HG03571 (cell line): ENCODE measurements around the gene RASSF4.
A peak's percentile ranks its signal among the peaks of the same experiment; 100 is the strongest.

Experiments used
- ATAC-seq: cut with Tn5 transposase; IDR thresholded peaks from one replicate; pipeline ENCODE4 v1.9.1; 2021; ENCODE audit not compliant: unreplicated experiment

RASSF4 gene

DNA sequence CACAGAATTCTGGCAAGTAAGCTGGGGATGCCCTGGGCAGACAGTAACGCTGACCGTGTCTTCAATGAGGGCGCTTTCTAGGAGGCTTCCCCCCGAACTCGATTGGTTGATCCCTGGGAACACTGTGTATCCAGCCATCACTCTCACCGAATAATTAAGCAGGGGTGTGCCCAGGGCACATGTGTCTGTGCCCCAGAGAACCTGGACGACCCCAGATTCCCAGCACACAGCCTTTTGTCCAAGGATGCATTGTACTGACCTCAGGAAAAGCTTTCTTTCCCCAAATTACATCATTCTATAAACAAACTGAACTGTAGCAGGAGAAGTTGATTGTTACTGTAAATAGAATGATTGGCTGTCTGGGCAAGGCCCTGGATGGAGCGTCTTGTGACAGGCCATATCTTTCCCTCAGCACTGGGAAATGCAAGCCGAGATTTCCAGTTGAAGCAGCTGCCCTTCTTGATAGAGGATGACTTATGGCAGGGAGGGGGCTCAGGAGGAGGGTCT is 25.6 kb downstream of the RASSF4 start:
- ATAC-seq, result no peak

DNA sequence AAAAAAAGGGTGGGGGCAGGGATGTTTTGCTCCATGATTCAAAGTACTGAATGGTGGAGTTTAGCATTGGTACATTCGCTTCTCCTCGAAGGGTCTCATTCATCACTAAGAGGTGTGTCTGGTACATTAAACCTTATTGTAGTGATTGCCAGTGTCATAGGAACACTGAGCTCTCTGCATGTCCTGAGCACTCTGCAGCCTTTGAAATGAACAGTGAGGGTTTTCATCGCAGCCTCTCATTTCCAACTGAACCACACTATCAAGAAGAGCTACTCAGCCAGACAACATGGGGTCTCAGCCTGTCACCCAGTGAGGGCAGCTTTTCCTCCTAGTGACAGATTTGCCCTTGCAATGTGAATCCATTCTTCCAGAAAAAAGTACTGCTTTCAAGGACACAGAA is 26.6 kb downstream of the RASSF4 start:
- no peak for ATAC-seq

DNA sequence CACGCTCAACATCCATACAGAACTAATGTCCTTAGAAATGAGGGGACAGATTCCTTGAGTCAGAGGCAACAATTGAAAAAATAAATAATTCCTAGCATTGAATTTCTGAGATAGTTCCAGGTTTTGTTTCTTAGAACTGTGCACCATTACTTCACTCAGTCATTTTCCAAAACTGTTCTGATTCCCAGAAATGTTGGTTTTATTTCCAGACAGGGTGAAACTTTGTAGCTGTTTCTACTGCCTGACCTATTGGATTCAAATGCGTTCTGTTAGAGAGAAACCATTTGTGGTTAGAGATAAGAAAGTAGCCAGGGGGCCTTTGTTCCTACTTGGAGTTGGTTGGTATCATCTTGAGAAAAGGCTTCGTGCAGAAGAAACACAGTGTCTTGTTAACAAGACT is 27.1 kb downstream of the RASSF4 start:
- no peak for ATAC-seq

DNA sequence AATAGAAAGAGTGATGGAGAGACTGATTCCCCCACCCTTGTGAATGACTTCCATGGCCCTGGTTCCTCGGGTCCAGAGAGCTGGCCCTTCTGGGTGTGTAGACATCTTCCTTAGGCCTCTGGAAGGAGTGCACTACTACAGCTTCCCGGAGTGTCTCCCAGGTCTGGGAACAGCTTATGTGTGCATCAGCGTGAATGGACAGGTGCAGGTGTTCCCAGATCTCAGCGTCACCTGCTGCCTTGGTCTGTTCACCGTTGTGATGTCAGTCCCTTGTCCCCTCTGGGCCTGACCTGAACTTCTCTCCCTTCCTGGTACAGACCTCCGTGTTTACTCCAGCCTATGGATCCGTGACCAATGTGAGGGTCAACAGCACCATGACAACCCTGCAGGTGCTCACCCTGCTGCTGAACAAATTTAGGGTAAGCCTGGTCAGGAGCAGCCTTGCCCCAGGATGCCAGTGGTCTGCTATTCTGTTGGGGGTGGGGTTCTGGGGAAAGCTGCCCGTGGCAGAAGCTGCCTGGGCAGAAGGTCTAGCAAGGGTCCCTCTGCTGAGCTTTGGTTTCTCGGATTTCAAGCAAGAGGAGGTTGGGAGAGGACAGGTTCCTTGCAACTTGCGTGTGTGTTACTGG is 29.5 kb downstream of the RASSF4 start:
- ATAC-seq, result no peak

DNA sequence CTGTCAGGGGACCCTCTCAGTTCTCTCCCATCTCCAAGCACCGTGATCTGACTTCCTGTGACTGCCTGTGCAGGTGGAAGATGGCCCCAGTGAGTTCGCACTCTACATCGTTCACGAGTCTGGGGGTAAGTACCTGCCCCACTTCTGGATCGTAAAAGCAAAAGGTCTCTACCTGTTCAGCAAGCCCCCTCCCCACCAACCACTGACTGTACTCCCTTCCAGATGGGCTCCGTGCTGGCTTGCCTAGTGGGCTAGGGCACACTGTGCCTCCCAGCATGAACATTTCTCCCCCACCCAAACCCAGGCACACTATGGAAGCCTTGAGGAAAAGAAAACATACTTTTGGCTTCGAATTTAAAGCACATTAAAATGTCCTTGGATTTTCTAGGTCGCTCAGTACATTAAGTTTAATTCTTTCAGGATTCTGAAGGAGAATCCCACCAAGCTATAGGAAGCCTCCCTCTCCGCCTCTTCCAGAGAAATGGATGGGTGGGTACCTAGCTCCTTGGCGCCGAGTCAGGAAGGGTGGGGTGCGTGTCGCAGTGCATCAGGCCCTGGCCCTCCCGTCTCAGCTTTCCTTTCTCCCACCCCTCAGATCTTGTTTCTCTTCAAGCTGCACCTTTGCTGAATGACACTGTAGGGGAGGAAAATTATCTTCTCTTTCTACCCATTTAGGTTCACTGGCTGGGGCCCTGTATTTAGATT is 30.1 kb downstream of the RASSF4 start:
- no peak for ATAC-seq

DNA sequence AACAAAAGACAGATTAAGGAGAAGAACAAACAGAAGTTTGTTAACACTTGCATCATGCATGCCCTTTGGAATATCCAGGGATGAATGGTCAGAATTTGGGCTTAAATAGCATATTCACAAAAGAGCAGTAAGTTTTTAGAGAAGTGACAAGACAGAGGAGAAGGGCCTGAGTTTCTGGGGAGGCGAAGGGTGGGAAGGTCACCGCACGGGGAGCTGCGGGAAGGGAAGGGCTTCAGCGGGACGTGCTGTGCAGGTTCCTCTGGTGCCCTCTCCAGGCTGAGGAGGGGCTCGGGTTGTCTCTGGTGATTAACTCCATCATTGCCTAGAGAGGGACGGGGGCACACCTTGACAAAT is 30.7 kb downstream of the RASSF4 start:
- ATAC-seq, result no peak

DNA sequence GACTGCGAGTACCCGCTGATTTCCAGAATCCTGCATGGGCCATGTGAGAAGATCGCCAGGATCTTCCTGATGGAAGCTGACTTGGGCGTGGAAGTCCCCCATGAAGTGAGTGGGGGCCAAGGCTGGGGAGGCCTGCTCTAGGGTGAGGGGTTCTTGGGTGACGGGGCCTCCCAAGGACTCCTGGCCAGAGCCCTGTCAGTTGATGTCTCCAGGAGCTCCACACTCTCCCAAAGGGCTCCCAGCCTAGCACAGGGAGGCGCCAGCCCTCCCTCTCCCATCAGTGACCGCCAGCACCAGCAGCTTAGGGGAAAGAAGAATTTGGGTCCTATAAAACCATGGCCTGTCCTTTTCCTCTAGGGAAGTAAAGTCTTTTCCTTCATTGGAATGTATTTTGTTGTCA is 31.4 kb downstream of the RASSF4 start:
- no peak for ATAC-seq

DNA sequence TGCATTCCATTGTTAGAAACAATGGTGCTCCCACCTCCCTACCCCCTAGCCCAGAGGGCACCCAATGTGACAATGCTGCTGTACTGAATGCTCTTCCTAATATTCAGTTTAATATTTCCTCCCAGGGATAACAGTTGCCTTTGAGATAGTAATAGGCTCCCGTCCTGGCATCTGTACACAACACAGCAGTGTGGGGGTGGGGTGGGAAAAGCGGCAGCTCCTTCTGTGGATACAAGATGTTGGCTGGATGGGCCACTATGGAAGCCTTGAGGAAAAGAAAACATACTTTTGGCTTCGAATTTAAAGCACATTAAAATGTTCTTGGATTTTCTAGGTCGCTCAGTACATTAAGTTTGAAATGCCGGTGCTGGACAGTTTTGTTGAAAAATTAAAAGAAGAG is 32.0 kb downstream of the RASSF4 start:
- ATAC-seq, result no peak

DNA sequence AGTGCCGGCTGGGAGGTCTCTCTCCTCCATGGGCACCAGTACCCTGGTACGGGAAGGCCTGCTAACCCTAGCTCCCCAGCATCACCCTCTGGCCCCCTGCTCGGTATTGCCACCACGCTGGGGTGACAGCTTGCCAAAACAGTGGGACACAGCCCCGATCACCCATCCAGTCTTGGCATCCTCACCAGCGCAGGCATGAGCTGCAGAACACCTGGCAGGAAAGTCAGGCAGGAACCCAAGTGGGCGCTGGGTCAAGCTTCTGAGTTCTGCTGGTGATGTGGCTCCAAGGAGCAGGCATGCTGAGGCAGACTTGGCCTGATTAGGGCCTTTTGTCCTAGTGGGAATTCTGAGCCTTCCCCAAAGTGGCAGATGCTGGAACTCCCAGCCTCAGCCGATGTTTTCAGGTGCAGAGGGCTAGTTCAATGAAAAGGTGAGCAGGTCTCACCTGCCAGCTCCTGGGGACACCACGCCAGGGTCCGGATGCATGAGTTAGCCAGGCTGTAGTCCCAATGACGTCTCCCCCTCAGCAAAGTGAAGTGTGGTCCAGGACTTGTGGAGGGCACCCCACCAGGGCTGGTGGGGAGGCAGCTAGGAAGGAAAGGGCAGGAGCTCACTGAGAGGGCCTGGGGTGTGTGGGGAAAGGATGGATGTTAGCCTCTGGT is 32.6 kb downstream of the RASSF4 start:
- no peak for ATAC-seq

DNA sequence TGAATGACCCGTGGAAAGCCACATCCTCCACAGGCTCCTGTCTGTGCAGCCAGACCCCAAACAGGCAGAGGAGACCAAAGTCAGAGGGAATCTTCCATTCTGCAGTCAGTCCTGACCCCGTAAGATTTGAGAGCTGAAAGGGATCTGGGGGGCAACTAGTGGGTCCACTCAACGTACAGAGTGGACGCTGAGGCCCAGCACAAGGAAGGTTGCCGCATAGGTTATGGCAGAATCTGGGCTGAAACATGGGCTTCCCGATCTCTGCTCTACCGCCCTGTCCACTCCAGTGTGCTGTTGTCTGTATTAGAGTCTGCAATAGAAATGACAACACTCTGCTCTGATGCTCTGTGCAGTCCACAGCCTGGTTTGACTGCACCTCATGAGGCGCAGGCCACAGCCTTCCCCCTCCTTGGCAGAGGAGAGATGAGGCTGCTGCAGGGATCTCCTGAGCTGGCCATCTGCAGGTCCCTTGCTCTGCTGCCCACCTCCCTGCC is 33.2 kb downstream of the RASSF4 start:
- ATAC-seq, result no peak

DNA sequence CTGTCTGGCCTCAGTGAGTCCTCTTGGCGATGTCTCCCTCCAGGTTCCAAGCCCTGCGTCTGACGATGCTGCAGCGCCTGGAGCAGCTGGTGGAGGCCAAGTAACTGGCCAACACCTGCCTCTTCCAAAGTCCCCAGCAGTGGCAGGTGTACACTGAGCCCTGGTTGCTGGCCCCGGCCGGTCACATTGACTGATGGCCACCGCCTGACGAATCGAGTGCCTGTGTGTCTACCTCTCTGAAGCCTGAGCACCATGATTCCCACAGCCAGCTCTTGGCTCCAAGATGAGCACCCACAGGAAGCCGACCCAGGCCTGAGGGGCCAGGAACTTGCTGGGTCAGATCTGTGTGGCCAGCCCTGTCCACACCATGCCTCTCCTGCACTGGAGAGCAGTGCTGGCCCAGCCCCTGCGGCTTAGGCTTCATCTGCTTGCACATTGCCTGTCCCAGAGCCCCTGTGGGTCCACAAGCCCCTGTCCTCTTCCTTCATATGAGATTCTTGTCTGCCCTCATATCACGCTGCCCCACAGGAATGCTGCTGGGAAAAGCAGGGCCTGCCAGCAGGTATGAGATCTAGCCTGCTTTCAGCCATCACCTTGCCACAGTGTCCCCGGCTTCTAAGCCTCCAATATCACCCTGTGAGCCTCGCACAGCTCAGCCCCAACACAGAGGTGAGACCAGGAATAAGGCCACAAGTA is 33.8 kb downstream of the RASSF4 start:
- no peak for ATAC-seq

DNA sequence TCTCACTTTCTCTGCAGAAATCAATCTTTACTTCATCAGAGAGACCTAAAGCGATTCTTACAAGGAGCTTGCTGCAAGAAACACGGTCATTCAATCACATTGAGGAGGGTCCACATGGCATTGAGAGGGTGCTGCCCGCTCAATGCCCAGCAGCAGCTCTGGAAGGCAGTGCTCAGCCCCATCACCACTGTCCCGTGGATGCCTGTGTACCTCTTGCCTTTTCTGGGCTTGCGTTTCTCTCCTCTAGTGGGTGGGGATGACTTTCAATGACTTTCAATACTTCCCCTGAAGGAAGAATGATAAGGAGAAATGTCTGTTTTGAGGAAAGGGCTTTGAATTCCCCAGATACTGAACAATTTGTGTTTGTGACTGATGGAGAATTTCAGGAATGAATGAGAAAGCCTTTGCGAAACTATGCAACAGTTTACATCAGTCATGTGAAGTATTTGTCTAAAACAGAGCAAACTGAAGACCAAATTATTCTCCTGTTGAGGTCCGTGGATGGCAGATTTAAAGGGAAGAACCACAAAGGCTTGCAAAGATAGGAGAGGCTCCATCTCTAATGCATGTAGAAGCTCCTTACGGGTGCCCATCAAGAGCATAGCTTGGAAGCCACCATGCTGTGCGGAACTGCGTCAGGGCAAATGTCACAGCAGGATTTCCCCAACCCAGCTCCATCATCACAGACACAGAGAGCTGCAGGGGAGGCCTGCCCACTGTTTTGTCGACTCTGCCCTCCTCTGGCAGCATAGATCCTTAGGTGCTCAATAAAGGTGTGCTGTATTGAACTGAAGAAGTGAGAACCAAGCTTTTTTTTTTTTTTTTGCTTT is 34.5 kb downstream of the RASSF4 start:
- no peak for ATAC-seq

DNA sequence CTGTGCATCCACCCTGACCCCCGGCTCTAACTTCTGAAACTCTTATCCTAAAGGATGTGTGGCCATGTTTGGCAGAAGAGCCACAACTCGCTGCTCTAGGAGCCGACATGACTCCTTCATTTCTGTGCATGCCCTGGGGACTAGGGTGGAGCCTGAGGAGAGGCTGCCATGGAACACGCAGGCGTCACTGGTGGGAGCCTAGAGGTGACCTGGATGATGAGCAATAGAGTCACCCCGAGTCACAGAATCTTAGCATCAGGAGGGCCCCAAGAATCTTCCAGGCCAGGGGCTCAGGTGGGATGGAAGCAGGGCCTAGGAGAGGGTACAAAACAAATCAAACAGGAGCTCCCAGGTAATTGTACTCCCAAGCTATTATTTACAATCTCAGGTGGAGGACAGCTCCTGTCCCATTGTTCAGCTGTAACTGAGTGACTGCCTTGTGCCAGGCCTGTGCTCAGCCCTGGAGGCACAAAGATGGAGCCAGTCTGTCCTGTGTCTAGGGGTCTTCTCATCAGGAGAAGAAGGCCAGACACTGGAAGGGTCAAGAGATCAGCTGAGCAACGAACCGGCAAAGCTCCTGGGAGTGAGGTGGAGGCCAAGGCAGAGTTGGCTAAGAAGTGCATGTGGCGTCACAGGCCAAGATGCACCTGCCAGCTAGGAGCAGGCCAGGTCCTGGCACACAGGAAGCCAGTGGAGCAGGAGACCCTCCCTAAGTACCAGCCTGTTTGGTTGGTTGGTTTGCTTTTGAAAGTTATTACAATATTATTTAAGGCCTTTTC is 35.3 kb downstream of the RASSF4 start:
- ATAC-seq, result no peak

DNA sequence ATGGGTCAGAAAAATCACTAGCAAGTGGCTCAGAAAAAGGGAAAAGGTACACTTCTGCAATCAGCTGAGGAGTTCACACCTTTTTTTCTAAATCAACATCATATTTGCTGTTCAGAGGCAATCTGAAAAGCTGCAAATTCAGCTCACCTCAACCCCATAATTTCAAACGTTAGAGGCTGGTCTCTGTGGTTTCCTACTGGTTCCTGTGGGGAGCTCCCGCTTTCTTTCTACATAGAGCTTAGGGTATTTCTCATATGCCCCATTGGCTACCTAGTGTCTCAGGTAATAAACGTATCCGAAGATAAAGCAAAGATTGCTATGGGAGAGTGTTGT is 35.9 kb downstream of the RASSF4 start:
- ATAC-seq, result no peak

DNA sequence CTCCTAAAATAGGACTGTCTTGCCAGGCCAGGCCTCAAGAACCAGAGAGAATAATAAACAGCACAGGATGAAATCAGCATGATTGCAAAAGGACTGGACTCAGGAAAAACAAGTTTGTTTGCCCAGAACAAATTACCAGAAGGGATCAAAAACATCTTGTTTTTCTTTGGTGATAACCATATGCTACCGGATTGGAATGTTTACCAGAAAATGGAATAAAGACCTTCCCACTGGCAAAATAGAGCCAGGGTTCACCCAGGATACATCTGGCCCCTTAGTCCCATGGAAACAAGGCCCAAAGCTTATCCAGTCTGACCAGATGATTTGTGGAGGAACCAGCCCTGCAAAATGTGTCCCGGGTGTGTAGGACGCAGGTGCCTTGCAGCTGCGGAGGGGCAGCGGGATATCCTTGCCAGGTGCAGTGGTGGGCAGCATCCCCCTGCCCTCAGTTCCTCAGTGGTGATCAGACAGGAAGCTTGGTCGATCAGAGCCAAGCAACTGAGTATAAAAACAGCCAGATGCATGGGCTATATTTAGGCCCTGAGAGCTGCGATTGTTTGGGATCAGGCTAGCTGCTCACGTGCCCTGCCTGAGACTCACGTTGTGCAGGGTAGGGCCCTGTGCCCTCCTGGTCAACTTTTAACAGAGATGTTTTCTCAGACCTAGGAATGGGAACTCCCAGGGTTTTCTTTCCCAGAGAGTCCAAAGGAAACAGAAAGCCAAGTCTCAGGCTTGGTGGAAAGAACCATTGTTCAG is 36.5 kb downstream of the RASSF4 start:
- no peak for ATAC-seq

DNA sequence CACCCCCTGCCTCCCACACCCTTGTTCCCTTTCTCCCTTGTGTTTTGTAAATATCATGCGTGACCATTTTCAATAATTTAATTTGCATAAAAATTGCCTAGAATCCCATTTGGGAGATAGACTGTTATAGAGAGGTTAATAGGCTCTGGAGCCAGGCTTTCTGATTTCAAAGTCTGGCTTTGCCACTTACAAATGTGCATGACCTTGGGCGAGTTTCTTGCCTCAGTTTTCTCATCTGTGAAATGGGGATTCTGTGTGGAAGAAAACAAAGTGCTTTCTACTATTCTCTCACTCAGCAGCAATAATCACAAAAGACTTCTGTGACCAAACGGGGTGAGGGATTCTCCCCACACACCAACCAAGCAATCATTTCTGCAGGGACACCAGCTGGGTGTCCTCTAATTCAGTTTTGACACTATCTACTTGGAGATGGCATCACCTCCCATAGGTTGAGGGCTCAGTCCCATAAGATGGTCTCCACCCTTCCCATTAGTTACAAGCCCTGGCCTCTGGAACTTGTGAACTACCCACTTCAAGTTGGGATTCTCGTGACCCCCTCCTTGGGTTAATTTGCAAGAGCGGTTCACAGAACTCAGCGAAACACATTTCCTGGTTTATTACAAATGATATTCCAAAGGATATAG is 37.6 kb downstream of the RASSF4 start:
- ATAC-seq, result no peak

DNA sequence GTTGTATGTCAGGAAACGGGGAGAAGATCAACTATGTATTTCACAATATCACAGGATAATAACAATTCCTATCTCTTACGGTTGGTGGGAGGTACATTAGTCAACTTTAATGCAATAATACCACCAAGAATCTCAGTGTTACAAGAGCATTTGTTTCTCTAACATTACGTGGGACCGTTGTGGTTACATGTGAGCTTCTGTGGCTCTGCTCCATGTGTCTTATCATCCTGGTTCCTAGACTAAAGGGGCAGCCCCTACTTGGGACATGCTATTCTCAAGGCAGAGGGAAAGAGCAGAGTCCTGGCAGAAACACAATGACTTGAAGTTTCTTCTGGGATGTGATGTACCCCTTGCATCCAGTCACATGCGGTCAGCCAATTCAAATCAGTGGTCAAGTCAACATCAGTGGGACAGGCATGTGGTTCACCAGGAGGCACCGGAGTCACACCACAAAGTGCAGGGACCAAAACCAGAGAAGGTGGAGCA is 38.6 kb downstream of the RASSF4 start:
- ATAC-seq, result no peak

DNA sequence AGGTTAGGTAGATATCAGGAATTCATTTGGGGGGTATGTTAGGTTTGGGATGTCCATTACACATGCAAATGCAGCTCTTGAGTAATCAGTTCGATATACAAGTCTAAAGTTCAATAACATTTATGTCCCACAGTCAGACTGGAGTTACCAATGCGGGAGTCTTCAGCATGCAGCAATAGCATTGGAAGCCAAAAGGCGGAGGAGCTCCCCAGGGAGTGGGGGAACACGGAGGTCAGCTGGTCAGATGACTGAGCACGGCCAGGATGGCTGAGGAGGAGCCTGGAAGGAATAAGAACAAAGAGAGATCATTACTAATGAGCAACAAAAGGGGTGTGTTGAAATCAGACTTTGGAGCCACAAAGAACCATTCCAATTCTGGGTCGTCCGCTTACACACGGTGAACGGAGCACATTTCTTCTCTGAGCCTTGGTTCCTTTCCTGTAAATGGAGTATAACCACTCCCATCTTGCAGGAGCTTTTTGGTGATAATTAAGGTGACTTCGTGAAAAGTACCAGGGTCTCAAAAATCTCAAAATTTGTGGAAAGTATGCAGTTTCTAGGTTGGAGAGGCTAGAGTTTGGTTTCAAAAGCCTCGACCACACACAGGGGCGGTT is 40.6 kb downstream of the RASSF4 start:
- peak; percentile 3 for ATAC-seq
